OCI-M1 (cell line): ENCODE data around the gene EPC2.

ENCODE experiments used
- DNase-seq: peaks from one replicate; lab custom pipeline; 2025; lab: John Stamatoyannopoulos, UW

Gene EPC2

GRCh38 chr2:148810081-148810480 lies 165.5 kb downstream of the EPC2 start:
- no peak for DNase-seq

DNA sequence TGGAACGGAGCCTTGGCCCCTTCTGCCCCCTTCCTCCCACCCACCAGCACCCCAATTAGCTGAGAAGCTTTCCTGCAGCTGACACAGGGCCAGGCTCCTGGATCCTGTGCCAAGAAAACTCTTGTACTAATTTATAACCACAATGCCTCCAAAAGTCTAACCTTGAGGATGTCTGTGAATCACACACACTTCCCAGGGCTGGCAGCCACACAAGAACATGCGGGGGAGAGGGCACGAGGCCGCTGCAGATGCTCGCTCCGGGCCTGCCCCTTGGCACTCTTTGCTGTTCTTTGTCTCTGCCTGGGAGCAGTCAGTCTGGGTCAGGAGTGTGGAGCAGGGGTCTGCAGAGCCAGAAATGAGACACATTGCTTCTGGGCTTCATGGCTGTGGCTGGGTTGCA lies 167.8 kb downstream of the EPC2 start:
- DNase-seq: no peak

DNA sequence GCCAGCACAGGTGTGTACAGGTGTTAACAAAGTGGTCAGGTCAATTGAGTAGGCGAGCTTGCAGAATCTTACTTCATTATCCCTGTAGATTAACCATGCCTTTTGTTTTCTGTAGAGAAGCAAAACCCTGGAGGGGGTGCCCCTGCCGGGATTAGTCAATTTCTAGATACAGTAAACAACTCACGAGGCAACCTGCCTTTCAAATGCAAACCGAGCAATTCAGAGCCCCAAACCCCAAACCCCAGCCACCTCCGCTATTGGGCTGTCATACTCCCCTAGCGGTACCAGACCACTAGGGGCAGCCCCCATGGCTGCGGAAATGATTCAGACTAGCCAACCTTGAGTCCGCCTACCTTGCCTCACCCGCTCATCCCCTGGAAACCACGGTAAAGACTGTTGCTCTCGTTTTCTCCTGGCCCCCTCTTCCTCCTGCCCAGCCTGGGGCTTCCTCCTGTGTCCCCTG lies 169.1 kb downstream of the EPC2 start:
- DNase-seq: no peak

- DNase-seq: peak; percentile 11
Measured at GRCh38 chr2:148814143-148814859, 169.8 kb downstream of the EPC2 start.

DNA sequence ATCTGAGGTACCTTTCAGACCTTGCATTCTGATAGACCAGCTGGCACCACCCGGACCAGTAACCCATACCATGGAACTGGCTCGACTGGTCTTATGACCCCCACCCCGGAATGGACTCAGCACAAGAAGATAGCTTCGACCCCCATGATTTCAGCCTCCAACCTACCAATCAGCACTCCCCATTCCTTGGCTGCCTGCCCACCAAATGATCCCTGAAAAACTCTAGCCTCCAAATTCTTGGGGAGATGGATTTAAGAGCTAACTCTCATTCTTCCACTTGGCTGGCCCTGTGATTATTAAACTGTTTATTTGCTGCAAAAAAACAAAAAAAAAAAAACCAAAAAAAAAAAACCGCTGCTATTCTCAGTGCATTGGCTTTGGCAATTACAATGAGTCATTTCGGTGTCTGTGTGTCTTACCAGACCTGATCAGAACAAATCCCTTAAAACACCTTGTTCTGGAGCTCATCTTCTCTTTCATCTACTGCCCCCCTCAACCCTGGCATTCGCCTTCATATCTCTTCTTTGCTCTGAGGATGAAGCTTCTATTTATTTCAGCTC lies 170.4 kb downstream of the EPC2 start:
- DNase-seq: no peak

DNA sequence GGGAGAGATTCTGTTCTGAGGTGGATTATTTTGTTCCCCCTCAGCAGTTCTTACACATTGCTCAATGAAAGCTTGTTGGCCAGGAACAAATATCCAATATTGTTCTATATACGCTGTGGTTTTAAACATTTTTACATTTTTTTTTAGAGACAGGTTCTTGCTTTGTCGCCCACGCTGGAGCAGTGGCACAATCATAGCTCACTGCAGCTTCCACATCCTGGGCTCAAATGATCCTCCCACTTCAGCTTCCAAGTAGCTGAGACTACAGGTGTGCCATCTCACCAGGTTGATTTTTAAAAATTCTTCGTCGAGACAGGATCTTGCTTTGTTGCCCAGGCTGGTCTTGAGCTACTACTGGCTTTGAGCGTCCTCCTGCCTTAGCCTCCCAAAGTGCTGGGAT lies 171.6 kb downstream of the EPC2 start:
- DNase-seq: no peak

DNA sequence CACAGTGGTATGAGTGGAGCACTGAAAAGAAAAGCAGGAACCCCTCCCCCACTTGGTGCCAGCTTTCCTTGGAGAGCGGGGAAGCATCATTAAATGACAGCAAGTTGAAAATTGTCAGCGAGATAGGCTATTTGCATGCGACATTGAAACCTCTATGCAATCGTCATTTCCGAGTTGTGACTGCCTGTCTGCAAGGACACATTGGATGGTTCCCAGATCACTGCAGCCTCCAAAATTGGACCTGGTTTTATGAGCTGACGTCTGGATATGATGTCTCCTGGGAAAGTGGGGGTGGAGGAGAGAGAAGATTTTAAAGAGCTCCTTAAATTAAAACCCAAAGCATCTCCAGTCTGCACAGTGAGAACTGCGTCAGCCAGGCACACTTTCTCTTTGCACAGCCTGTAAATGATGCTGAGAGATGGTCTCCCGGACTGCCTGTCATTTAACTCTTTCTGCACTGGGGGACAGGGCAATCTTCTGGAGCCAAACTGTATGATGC lies 172.7 kb downstream of the EPC2 start:
- peak; percentile 3 for DNase-seq

DNA sequence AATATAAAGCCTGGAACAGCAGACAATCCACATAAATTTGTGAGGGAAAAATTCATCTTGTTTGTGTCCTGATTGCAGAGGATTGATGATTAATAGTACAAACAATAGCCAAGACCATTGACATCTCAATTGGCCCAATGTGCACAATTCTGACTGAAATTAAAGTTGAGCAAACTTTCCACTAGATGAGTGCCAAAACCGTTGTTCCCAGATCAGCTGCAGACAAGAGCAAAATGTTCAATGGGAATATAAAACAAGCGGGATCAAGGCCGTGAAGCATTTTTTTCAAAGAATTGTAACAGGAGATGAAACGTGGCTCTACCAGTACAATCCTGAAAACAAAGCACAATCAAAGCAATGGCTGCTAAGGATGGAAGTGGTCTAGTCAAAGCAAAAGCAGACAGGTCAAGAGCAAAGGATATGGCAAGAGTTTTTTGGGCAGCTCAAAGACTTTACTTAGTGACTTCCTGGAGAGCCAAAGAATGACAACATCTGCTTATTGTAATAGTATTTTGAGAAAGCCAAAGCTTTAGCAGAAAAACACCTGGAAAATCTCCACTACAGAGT lies 174.6 kb downstream of the EPC2 start:
- DNase-seq: no peak

DNA sequence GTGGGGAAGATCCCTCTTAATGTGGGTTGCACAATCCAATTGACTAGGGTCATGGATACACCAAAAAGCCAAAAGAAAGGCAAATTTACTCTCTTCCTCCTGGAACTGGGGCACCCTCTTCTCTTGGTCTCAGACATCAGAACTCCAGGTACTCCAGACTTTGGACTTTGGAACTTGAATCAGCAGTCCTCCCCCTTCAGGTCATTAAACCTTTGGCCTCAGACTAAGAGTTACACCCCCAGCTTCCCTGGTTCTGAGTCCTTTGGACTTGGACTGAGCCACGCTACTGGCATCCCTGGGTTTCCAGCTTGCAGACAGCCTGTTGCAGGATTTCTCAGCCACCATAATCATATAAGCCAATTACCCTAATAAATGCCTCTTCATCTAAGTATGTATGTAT lies 179.6 kb downstream of the EPC2 start:
- DNase-seq: no peak

GRCh38 chr2:148826791-148827190 lies 182.2 kb downstream of the EPC2 start:
- DNase-seq: no peak

GRCh38 chr2:148828941-148829340 lies 184.4 kb downstream of the EPC2 start:
- DNase-seq: no peak

GRCh38 chr2:148829618-148830017 lies 185.1 kb downstream of the EPC2 start:
- DNase-seq: no peak

GRCh38 chr2:148832637-148833036 lies 188.1 kb downstream of the EPC2 start:
- DNase-seq: no peak
